Immature natural killer cell (primary cell): ENCODE results near the gene PHF23. TPM values are rescaled to one million over a fixed set of nuclear protein-coding genes. Genes with fewer than 3 reads are reported as not detected.

ENCODE experiments used
- DNase-seq, 3 donors: peaks; one replicate each; pipeline ENCODE4 v3.0.0; 2022; ENCODE audit warnings: mixed read lengths in 1 of 3
- H3K27ac Mint-ChIP-seq, 6 donors: one replicate each; pipeline ENCODE4 v1.8.0; 2020; ENCODE audit warnings: mixed read lengths in 6 of 6, mild to moderate bottlenecking in 5 of 6, inconsistent platforms in 4 of 6, moderate library complexity in 3 of 6
- H3K27me3 Mint-ChIP-seq, 3 donors: one replicate each; pipeline ENCODE4 v1.8.0; 2020 to 2021; ENCODE audit warnings: low read depth in 3 of 3, mild to moderate bottlenecking in 3 of 3, mixed read lengths in 3 of 3, moderate library complexity in 3 of 3, inconsistent platforms in 1 of 3
- H3K36me3 Mint-ChIP-seq, 3 donors: one replicate each; pipeline ENCODE4 v1.8.0; 2020; ENCODE audit warnings: mixed read lengths in 3 of 3, inconsistent platforms in 2 of 3, mild to moderate bottlenecking in 2 of 3
- H3K4me1 Mint-ChIP-seq, 2 donors: one replicate each; pipeline ENCODE4 v1.8.0; 2020; ENCODE audit warnings: inconsistent platforms in 2 of 2, mild to moderate bottlenecking in 2 of 2, mixed read lengths in 2 of 2, moderate library complexity in 1 of 2
- H3K4me3 Mint-ChIP-seq, 5 donors: one replicate each; pipeline ENCODE4 v1.8.0; 2020; ENCODE audit warnings: mild to moderate bottlenecking in 5 of 5, mixed read lengths in 5 of 5, inconsistent platforms in 3 of 5, moderate library complexity in 3 of 5
- H3K9me3 Mint-ChIP-seq, 6 donors: one replicate each; pipeline ENCODE4 v1.8.0; 2020; ENCODE audit warnings: mild to moderate bottlenecking in 6 of 6, mixed read lengths in 6 of 6, inconsistent platforms in 4 of 6, moderate library complexity in 3 of 6
- polyA plus RNA-seq, 3 donors: library from polyadenylated mRNA; unstranded; fragments of 300-500 nt; fragmentation: Illumina TruSeq; gene quantifications; one replicate each; pipeline ENCODE4 v1.2.3, GENCODE V29; 2021

Gene PHF23
- 10 to 100 TPM; 11.9 to 41.4 (median 17.7) TPM for polyA plus RNA-seq

DNA sequence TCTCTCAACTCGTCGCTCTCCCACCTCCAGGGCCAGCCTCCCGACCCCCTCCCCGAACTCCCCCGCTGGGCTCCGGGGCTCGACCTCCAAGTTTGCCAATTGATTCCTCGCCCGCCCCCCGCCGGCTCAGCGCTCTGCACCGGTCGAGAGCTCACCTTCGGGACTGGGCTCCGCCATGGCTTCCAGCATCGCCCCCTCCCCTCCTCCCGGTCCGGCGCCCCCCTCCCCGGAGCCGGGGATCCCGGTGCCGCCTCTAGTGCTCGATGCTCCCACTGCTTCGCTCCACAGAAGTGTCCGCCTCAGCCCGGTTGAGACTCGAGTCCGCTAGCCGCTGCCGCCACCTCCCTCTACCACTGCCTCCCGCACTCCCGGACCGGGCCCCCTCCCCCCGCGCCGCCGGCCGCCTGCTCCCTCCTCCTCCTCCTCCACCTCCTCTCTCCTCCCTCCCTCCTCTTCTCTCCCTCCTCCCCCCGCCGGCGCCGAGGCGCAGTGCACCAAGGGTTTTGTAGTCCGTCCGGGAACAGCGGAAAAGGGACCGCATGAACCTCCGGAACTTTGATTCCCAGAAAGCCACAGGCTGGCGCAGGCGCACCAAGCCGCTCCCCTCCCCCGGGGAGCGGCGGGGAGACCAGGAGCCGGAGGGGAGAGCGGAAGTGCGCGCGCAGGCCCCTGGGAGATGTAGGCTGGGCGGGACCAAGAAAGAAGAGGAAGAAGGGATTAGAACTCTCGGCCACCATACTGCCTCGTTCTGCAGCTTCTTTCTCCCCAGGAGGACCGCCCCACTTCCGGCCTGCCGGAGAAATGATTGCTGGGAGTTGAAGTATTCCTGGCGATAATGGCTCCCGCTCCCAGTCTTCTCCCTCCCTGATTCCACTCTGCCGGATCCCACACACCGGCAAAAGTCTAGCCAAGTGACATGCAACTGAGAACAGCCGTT is at the start of gene PHF23:
Gene PHF23, minus strand, starts transcription at position 367 of the 937 bp plus-strand sequence. Its CDS starts 178 bp downstream, at position 189.
- peaks cover 16 to 32% (median 27%) of the 10 kb centered on the region in 3 donors for H3K27me3 Mint-ChIP-seq

DNA sequence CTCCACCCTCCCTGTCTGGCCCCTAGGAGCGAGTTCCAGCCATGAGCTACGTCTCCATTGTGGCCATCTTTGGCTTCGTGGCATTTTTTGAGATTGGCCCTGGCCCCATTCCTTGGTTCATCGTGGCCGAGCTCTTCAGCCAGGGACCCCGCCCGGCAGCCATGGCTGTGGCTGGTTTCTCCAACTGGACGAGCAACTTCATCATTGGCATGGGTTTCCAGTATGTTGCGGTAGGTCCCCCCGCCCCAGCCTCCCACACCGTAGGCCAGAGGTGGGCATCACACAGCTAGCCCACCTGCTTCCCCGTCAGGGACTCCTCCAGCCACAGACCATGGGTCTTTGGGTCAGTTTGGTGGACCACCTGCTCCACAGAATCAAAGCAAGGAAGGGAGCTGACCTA is 46.4 kb upstream of the PHF23 start:
- Mint-ChIP-seq H3K27ac (no peak overlapping the region), H3K4me1 (peaks cover 15 to 20% of the 10 kb centered on the region in 2 donors), H3K9me3 (no peaks in the 10 kb centered on the region), H3K27me3 (peaks cover 7 to 16% (median 10%) of the 10 kb centered on the region in 3 donors), H3K36me3 (no peaks in the 10 kb centered on the region), H3K4me3 (no peak overlapping the region)
- DNase-seq: no peak

More for the DNA sequence above, at the start of gene PHF23:
- peak; percentile 94 to 96 (median 95) for DNase-seq
- peak within 1 kb of the TSS; percentile 96 to 100 (median 100) for H3K27ac Mint-ChIP-seq
- peak within 1 kb of the TSS; percentile 93 to 99 (median 98) for H3K4me3 Mint-ChIP-seq
- H3K9me3 Mint-ChIP-seq: peaks cover 0 to 2% (median 0%) of the 10 kb centered on the region in 6 donors
- H3K4me1 Mint-ChIP-seq: peaks cover 59 to 73% of the 10 kb centered on the region in 2 donors
- H3K36me3 Mint-ChIP-seq: peaks cover 0 to 27% (median 2%) of the 10 kb centered on the region in 3 donors

DNA sequence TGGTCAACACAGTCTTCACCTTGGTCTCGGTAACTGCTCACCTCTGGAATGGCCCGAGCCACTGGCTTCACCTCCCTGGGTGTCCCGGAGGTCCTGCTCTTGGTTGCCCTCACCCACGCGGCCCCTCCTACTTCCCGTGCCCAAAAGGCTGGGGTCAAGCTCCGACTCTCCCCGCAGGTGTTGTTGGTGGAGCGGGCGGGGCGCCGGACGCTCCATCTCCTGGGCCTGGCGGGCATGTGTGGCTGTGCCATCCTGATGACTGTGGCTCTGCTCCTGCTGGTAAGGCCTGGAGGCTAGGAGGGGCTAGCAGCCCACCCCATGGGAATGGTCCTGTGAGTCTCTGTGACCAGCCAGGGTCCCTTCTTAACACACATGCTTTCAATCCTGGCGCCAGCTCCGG is 45.7 kb upstream of the PHF23 start:
- no peak overlapping the region for H3K27ac Mint-ChIP-seq
- H3K9me3 Mint-ChIP-seq: no peaks in the 10 kb centered on the region
- no peak for DNase-seq
- peaks cover 21 to 28% of the 10 kb centered on the region in 2 donors for H3K4me1 Mint-ChIP-seq
- no peak overlapping the region for H3K4me3 Mint-ChIP-seq
- peaks cover 9 to 16% (median 15%) of the 10 kb centered on the region in 3 donors for H3K27me3 Mint-ChIP-seq
- H3K36me3 Mint-ChIP-seq: no peaks in the 10 kb centered on the region

DNA sequence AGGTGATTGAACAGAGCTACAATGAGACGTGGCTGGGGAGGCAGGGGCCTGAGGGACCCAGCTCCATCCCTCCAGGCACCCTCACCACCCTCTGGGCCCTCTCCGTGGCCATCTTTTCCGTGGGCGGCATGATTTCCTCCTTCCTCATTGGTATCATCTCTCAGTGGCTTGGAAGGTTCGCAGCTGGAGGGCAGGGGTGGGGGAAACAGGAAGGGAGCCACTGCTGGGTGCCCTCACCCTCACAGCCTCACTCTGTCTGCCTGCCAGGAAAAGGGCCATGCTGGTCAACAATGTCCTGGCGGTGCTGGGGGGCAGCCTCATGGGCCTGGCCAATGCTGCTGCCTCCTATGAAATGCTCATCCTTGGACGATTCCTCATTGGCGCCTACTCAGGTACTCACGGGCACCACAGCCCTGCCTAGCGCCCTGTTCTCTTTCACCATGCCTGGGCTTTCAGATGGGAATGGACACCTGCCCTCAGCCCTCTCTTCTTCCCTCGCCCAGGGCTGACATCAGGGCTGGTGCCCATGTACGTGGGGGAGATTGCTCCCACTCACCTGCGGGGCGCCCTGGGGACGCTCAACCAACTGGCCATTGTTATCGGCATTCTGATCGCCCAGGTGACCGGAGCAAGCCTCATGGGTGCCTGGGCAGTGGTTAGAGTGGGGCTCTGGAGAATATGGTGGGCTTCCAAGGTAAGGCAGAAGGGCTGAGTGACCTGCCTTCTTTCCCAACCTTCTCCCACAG is 44.4 kb upstream of the PHF23 start:
- peak overlapping the region in 1 of 5 donors; percentile 12 for H3K4me3 Mint-ChIP-seq
- no peak overlapping the region for H3K27ac Mint-ChIP-seq

DNA sequence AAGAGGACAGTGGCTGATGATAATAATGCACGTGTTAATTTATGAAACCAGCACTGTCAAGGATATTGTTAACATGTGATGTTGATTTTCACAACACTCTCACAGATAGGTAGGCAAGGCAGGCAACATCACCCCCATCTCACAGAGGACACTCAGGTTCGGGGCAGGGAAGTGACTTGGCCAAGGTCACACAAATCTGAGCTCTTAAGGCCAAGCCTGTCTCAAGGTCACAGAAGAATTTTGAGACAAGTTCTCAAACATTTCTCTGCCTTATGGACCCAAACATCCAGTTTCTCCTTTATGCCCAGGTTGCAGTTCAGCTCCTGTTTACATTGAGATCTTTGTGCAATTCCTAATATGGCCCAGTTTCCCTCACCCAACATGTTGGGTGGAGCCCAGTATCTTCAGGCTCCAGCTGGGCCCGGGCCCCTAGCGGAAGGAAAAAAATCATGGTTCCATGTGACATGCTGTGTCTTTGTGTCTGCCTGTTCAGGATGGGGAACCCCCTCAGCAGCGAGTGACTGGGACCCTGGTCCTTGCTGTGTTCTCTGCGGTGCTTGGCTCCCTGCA is 43.6 kb upstream of the PHF23 start:
- H3K4me3 Mint-ChIP-seq: peak overlapping the region; percentile 2 to 78 (median 47)
- DNase-seq: no peak
- H3K4me1 Mint-ChIP-seq: peaks cover 21 to 29% of the 10 kb centered on the region in 2 donors
- H3K27ac Mint-ChIP-seq: no peak overlapping the region
- H3K9me3 Mint-ChIP-seq: no peaks in the 10 kb centered on the region
- H3K36me3 Mint-ChIP-seq: no peaks in the 10 kb centered on the region
- H3K27me3 Mint-ChIP-seq: peaks cover 8 to 20% (median 9%) of the 10 kb centered on the region in 3 donors

More for the DNA sequence above, 44.4 kb upstream of the PHF23 start:
- no peak for DNase-seq
- Mint-ChIP-seq H3K36me3 (no peaks in the 10 kb centered on the region), H3K27me3 (peaks cover 9 to 20% (median 12%) of the 10 kb centered on the region in 3 donors), H3K4me1 (peaks cover 21 to 29% of the 10 kb centered on the region in 2 donors), H3K9me3 (no peaks in the 10 kb centered on the region)

DNA sequence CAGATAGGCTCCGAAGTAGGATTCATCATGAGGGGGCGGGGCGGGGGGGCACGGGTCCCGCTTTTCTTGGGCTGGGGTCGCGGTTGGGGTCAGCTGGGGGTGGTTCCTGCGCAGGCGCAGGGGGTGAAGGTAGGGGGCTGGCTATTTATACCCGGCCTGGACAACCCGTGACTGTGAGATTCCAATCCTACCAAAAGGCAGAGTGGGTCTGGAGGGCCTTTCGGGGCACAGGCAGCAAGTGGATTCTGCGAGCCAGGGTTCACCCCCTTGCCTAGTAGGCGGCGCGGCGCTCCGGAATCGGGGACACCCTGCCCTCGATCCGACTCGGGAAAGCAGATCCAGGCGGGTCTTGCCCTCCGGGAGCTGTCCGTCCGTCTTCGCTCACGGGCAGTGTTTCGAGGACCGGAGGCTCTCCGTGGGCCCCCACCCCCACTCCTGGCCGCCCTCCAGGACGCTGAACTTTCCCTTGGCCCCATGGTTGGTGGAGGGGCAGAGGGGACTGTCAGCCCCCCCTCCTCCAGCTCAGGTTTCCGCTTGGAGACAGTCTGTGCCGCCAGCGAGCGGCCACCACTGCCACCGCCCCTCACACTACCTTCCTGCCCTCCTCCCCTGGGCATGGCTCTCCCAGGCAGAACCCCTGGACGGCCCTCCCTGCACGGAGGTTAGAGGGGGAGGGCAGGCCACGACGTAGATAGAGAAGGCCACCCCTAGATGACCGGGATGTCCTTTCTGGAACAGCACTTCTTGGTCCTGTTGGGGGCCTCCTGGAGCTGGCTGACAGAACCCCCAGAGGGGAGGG is 42.9 kb upstream of the PHF23 start:
- DNase-seq: no peak
- Mint-ChIP-seq H3K9me3 (no peaks in the 10 kb centered on the region), H3K4me1 (peaks cover 21 to 29% of the 10 kb centered on the region in 2 donors)

DNA sequence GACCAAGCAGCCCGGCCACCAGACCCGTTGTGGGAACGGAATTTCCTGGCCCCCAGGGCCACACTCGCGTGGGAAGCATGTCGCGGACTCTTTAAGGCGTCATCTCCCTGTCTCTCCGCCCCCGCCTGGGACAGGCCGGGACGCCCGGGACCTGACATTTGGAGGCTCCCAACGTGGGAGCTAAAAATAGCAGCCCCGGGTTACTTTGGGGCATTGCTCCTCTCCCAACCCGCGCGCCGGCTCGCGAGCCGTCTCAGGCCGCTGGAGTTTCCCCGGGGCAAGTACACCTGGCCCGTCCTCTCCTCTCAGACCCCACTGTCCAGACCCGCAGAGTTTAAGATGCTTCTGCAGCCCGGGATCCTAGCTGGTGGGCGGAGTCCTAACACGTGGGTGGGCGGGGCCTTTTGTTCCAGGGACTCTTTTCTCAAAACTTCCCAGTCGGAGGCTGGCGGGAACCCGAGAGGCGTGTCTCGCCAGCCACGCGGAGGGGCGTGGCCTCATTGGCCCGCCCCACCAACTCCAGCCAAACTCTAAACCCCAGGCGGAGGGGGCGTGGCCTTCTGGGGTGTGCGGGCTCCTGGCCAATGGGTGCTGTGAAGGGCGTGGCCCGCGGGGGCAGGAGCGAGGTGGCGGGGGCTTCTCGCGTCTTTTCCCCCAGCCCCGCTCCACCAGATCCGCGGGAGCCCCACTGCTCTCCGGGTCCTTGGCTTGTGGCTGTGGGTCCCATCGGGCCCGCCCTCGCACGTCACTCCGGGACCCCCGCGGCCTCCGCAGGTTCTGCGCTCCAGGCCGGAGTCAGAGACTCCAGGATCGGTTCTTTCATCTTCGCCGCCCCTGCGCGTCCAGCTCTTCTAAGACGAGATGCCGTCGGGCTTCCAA is 42.1 kb upstream of the PHF23 start, which contains the start of gene SLC2A4:
Gene SLC2A4, plus strand, starts transcription at position 645 of the 879 bp plus-strand sequence. Its CDS starts 217 bp downstream, at position 862.
- H3K9me3 Mint-ChIP-seq: no peaks in the 10 kb centered on the region
- peak; percentile 55 to 61 (median 59) for DNase-seq
- H3K4me3 Mint-ChIP-seq: peak within 1 kb of the TSS; percentile 71 to 86 (median 80)
- H3K36me3 Mint-ChIP-seq: no peaks in the 10 kb centered on the region
- peaks cover 3 to 20% (median 6%) of the 10 kb centered on the region in 3 donors for H3K27me3 Mint-ChIP-seq
- peaks cover 21 to 29% of the 10 kb centered on the region in 2 donors for H3K4me1 Mint-ChIP-seq
- H3K27ac Mint-ChIP-seq: peak within 1 kb of the TSS in 4 of 6 donors; percentile 15 to 71 (median 50)

More for the DNA sequence above, 42.9 kb upstream of the PHF23 start:
- no peaks in the 10 kb centered on the region for H3K36me3 Mint-ChIP-seq
- H3K27me3 Mint-ChIP-seq: peaks cover 3 to 20% (median 7%) of the 10 kb centered on the region in 3 donors
- H3K27ac Mint-ChIP-seq: no peak overlapping the region
- peak overlapping the region; percentile 52 to 80 (median 78) for H3K4me3 Mint-ChIP-seq

DNA sequence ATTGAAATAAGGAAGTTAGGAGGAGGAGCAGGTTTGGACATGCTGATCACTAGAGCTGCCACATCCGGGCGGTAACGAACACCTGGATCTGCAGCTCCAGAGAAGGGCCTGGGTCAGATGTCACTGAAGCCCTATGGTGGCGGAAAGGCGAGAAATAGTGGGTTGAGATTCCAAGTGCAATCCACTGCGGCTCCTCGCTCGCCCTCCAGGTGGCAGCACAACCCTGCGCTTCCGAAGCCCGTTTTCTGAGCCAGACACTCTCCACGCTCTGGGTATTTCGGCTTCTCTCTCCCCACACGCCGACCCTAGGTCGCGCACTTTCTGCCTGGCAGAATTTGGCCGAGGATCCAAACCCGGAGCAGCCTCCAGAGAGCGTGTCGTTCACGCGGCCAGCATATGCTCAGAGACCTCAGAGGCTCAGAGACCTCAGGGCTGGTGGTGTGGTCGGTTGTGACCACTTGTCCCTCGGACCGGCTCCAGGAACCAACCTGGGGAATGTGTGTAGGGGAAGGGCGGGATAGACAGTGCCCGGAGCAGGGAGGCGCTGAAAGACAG is 41.3 kb upstream of the PHF23 start:
- Mint-ChIP-seq H3K27me3 (peaks cover 3 to 20% (median 4%) of the 10 kb centered on the region in 3 donors), H3K4me3 (peak overlapping the region; percentile 71 to 86 (median 80)), H3K36me3 (no peaks in the 10 kb centered on the region), H3K4me1 (peaks cover 21 to 29% of the 10 kb centered on the region in 2 donors), H3K27ac (peak overlapping the region in 4 of 6 donors; percentile 15 to 71 (median 50)), H3K9me3 (no peaks in the 10 kb centered on the region)
- peak; percentile 80 to 85 (median 83) for DNase-seq

DNA sequence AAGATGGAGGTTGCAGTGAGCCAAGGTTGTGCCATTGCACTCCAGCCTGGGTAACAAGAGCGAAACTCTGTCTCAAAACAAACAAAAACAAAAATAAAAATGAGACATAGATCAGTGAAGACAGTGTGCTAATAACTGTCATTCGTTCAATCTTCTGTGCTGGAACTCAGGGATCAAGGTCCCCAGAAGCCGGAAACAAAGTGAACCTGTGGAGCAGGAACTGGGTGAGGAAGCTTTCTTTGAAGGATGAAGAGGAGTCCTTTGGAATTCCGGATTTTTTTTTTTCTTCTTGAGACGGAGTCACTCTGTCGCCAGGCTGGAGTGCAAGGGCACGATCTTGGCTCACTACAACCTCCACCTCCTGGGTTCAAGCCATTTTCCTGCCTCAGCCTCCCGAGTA is 40.2 kb upstream of the PHF23 start:
- no peak overlapping the region for H3K4me3 Mint-ChIP-seq

DNA sequence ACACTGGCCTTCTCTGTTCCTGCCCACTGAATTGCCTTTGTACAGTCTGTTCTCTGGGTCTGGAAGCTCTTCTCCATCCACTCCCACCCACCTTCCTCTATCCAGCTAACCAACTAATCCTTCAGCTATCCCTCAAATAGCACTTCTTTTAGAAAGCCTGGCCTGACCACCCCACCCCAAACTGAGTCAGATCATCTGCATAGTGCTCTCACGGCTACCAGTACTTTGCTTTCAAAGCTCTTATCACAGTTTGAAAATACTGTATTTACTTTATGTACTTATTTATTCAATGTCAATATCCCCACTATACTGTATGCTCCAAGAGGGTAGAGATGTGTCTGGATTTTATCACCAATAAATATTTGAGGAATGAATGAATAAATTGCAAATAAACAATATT is 27.5 kb upstream of the PHF23 start:
- H3K27me3 Mint-ChIP-seq: peaks cover 5 to 35% (median 14%) of the 10 kb centered on the region in 3 donors
- H3K4me1 Mint-ChIP-seq: peaks cover 16 to 17% of the 10 kb centered on the region in 2 donors
- no peak for DNase-seq
- no peak overlapping the region for H3K4me3 Mint-ChIP-seq
- H3K9me3 Mint-ChIP-seq: no peaks in the 10 kb centered on the region
- no peak overlapping the region for H3K27ac Mint-ChIP-seq
- H3K36me3 Mint-ChIP-seq: no peaks in the 10 kb centered on the region

More for the DNA sequence above, 40.2 kb upstream of the PHF23 start:
- Mint-ChIP-seq H3K9me3 (no peaks in the 10 kb centered on the region), H3K36me3 (no peaks in the 10 kb centered on the region), H3K4me1 (peaks cover 21 to 29% of the 10 kb centered on the region in 2 donors), H3K27ac (no peak overlapping the region), H3K27me3 (peaks cover 3 to 20% (median 5%) of the 10 kb centered on the region in 3 donors)
- DNase-seq: no peak

DNA sequence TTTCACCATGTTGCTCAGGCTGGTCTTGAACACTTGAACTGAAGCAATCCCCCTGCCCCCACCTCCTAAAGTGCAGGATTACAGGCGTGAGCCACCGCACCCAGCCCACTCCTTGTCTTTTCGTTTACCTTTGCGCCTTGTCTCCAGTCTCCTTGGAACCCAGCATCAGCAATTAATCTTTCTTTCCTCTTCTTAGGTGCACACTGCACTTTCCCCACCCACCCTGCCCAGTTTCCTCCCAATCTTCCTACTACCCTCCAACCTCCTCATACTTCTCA is 24.5 kb upstream of the PHF23 start:
- peak overlapping the region; percentile 3 to 66 (median 48) for H3K4me3 Mint-ChIP-seq
- H3K4me1 Mint-ChIP-seq: peaks cover 17 to 25% of the 10 kb centered on the region in 2 donors
- H3K27ac Mint-ChIP-seq: peak overlapping the region in 1 of 6 donors; percentile 11
- peaks cover 5 to 35% (median 18%) of the 10 kb centered on the region in 3 donors for H3K27me3 Mint-ChIP-seq
- no peaks in the 10 kb centered on the region for H3K9me3 Mint-ChIP-seq
- DNase-seq: no peak
- H3K36me3 Mint-ChIP-seq: peaks cover 0 to 4% (median 0%) of the 10 kb centered on the region in 3 donors
